ENCODE measurements around the gene RAD51B. TPM values are rescaled to one million over a fixed set of nuclear protein-coding genes. Genes with fewer than 3 reads are reported as not detected.

RAD51B gene
- total and polyA plus RNA-seq, 2 experiments from 2014 or later: 11.7 to 17.8 TPM

DNA sequence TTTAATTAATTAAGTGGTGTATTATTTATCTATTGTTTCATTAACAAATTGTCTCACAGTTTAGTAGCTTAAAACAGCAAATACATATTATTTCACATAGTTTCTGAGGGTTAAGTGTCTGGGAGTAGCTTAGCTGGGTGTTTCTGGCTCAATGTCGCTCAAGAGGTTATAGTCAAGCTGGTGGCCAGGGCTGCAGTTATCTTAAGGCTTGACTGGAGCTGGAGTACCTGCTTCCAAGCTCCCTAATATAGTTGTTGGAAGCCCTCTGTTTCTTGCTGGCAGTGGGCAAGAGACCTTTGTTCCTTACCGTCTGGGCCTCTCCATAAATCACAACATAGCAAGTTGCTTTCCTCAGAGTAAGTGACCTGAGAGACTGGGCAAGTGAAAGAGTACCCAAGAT is 66.6 kb downstream of the RAD51B start:
- no peak overlapping the region for H3K27ac ChIP-seq
- no peaks in the 10 kb centered on the region for H3K36me3 ChIP-seq
- peaks cover 4% of the 10 kb centered on the region for H3K4me1 ChIP-seq (ENCODE audit: low read depth)
- no peaks in the 10 kb centered on the region for H3K9me3 ChIP-seq (ENCODE audit: low read depth)
- no peak overlapping the region for H3K4me3 ChIP-seq
- H3K27me3 ChIP-seq: no peaks in the 10 kb centered on the region
- TF ChIP-seq, protein P1, sequence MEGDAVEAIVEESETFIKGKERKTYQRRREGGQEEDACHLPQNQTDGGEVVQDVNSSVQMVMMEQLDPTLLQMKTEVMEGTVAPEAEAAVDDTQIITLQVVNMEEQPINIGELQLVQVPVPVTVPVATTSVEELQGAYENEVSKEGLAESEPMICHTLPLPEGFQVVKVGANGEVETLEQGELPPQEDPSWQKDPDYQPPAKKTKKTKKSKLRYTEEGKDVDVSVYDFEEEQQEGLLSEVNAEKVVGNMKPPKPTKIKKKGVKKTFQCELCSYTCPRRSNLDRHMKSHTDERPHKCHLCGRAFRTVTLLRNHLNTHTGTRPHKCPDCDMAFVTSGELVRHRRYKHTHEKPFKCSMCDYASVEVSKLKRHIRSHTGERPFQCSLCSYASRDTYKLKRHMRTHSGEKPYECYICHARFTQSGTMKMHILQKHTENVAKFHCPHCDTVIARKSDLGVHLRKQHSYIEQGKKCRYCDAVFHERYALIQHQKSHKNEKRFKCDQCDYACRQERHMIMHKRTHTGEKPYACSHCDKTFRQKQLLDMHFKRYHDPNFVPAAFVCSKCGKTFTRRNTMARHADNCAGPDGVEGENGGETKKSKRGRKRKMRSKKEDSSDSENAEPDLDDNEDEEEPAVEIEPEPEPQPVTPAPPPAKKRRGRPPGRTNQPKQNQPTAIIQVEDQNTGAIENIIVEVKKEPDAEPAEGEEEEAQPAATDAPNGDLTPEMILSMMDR (IDR thresholded peaks at IDR 0.05; ENCODE audit: low read depth, low read length): no peak
- peak in 1 of 2 donors; percentile 2 for DNase-seq (ENCODE audit: low read depth in 1 of 2, low spot score in 1 of 2)

DNA sequence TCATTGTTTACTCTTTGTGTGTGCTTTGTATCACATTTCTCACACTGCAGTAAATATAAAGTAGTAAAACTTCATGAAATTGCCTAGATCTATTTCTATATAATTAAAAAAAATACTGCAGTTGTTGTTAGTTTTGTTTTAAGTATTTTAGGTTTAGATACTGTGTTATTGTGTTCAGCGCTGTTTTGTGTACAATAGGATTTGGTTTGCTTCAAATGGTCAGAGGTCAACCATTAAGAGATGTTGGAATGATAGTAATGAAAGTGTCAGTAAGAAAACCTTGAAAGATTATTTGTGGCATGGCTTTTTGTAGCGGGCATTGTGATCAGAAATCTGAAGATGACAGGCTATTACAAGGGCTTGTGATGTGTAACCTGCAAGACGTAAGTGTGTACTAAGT is 67.9 kb downstream of the RAD51B start:
- Histone ChIP-seq H3K36me3 (no peaks in the 10 kb centered on the region), H3K9me3 (ENCODE audit: low read depth) (no peaks in the 10 kb centered on the region), H3K27me3 (no peaks in the 10 kb centered on the region), H3K27ac (no peak overlapping the region), H3K4me1 (ENCODE audit: low read depth) (peaks cover 4% of the 10 kb centered on the region), H3K4me3 (no peak overlapping the region)
- no peak for DNase-seq (ENCODE audit: low read depth in 1 of 2, low spot score in 1 of 2)
- TF ChIP-seq, protein P1 (IDR thresholded peaks at IDR 0.05; ENCODE audit: low read depth, low read length): no peak

DNA sequence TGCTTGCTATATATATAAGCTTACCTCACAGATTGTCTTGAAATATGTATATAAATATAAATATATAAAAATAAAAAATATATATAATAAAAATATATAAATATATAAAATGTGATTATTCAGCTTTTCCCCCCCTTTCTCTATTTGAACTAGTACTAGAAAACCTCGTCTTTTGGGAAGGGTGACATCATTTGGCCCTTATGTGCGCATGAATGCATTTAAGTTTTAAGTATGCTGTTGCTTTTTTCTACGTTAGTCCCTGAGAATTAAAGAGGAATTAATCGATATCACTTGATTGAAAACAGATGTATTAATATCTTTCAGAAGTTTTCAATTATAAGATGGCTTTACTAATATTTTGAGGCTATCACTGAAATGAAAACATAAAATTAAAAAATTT is 69.9 kb downstream of the RAD51B start:
- Histone ChIP-seq H3K27ac (no peak overlapping the region), H3K4me1 (ENCODE audit: low read depth) (peaks cover 4% of the 10 kb centered on the region), H3K9me3 (ENCODE audit: low read depth) (no peaks in the 10 kb centered on the region), H3K27me3 (no peaks in the 10 kb centered on the region), H3K36me3 (no peaks in the 10 kb centered on the region), H3K4me3 (no peak overlapping the region)
- DNase-seq (ENCODE audit: low read depth in 1 of 2, low spot score in 1 of 2): no peak
- TF ChIP-seq, protein P1 (IDR thresholded peaks at IDR 0.05; ENCODE audit: low read depth, low read length): no peak

DNA sequence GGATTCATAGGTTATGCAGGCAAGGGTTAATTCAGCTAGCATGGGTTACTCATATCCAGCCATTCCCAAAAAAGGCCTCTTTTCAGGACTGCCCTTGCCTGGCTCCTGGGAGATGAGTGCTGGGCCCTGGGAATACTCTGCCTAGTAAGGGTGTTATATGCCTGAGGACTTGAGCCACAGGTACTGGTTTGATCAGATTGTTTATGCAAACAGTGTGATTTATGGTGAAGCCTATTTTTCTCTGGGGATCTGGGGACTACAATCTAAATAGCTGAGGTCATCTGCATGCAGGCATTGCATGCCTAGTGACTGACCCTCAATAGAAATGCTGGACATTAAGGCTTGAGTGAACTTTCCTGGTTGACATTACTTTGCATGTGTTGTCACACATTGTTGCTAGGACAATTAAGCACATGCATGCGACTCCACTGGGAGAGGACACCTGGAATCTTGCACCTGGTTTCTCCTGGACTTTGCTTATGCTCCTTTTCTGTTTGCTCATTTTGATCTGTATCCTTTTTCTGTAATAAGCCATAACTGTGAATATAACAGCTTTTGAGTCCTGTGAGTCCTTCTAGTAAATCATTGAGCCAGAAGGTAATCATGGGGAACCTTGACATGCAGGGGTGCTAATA is 73.0 kb downstream of the RAD51B start:
- TF ChIP-seq, protein P1 (IDR thresholded peaks at IDR 0.05; ENCODE audit: low read depth, low read length): no peak
- H3K27ac ChIP-seq: no peak overlapping the region
- no peaks in the 10 kb centered on the region for H3K4me1 ChIP-seq (ENCODE audit: low read depth)
- no peak for DNase-seq (ENCODE audit: low read depth in 1 of 2, low spot score in 1 of 2)
- H3K36me3 ChIP-seq: no peaks in the 10 kb centered on the region
- H3K4me3 ChIP-seq: no peak overlapping the region
- H3K9me3 ChIP-seq (ENCODE audit: low read depth): no peaks in the 10 kb centered on the region
- no peaks in the 10 kb centered on the region for H3K27me3 ChIP-seq

DNA sequence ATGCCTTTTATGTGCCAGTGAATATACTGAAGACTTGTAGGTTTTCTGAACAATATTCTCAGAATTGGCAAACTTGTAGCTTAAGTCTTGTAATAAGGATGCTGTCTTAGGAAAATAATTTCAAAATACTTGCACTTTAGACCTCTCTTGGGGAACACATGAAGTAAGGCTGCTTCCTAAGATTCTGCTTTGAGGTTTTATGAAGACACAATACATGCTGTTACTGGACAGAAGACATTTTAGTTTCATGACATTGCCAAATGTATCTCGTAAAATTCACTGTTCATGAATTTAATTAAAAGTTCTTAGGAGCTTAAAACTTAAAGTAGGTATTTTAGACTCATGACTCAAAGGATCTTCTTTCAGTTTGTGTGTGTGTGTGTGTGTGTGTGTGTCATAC is 80.7 kb downstream of the RAD51B start:
- H3K9me3 ChIP-seq (ENCODE audit: low read depth): no peaks in the 10 kb centered on the region
- H3K36me3 ChIP-seq: no peaks in the 10 kb centered on the region
- no peak overlapping the region for H3K27ac ChIP-seq
- TF ChIP-seq, protein P1 (IDR thresholded peaks at IDR 0.05; ENCODE audit: low read depth, low read length): no peak
- no peaks in the 10 kb centered on the region for H3K27me3 ChIP-seq
- DNase-seq (ENCODE audit: low read depth in 1 of 2, low spot score in 1 of 2): no peak
- H3K4me1 ChIP-seq (ENCODE audit: low read depth): no peaks in the 10 kb centered on the region
- no peak overlapping the region for H3K4me3 ChIP-seq
